KMS-11 (cell line): Measurements from ENCODE around the gene CMTR2.

ENCODE experiments used
- H2AFZ ChIP-seq: fragments of 200-600 bp; sonication (generic); 2 replicates; pipeline ENCODE4 v1.6.1; 2016; ENCODE audit warnings: antibody characterized with exemption, mixed run types, low read depth
- H3K27ac ChIP-seq: fragments of 200-600 bp; sonication (generic); 2 replicates; pipeline ENCODE4 v1.6.1; 2016; ENCODE audit warnings: mild to moderate bottlenecking, mixed run types
- H3K27me3 ChIP-seq: fragments of 200-600 bp; sonication (generic); 2 replicates; pipeline ENCODE4 v1.6.1; 2017; ENCODE audit warnings: mild to moderate bottlenecking, low read depth, mixed run types, moderate library complexity; ENCODE audit not compliant: insufficient read depth
- H3K36me3 ChIP-seq: fragments of 200-600 bp; sonication (generic); 2 replicates; pipeline ENCODE4 v1.6.1; 2017; ENCODE audit warnings: mild to moderate bottlenecking, mixed run types; ENCODE audit not compliant: insufficient read depth
- H3K4me1 ChIP-seq: fragments of 200-600 bp; sonication (generic); 2 replicates; pipeline ENCODE4 v1.6.1; 2016; ENCODE audit warnings: mild to moderate bottlenecking, low read depth, mixed run types; ENCODE audit not compliant: poor library complexity, severe bottlenecking
- H3K4me2 ChIP-seq: fragments of 200-600 bp; sonication (generic); 2 replicates; pipeline ENCODE4 v1.7.0; 2016; ENCODE audit warnings: mild to moderate bottlenecking, mixed run types
- H3K4me3 ChIP-seq: fragments of 200-600 bp; sonication (generic); IDR thresholded peaks from 2 replicates; pipeline ENCODE4 v1.6.1; 2017; ENCODE audit warnings: low read depth, low read length, mixed read lengths; ENCODE audit not compliant: insufficient read depth
- H3K79me2 ChIP-seq: fragments of 200-600 bp; sonication (generic); 2 replicates; pipeline ENCODE4 v1.6.1; 2016; ENCODE audit warnings: low read depth, mixed run types; ENCODE audit not compliant: insufficient read depth
- H3K9ac ChIP-seq: fragments of 200-600 bp; sonication (generic); 2 replicates; pipeline ENCODE4 v1.6.1; 2016; ENCODE audit warnings: mild to moderate bottlenecking, mixed run types
- H4K20me1 ChIP-seq: fragments of 200-600 bp; sonication (generic); 2 replicates; pipeline ENCODE4 v1.6.1; 2016; ENCODE audit warnings: mild to moderate bottlenecking, mixed run types; ENCODE audit not compliant: insufficient read depth
- TF ChIP-seq, protein P1 (sequence below): fragments of 200-600 bp; sonication (generic); conservative IDR thresholded peaks from 2 replicates; pipeline ENCODE4 v1.6.1; 2017; ENCODE audit warnings: low read depth, mild to moderate bottlenecking, antibody characterized with exemption, low read length, moderate library complexity, mixed read lengths

The CMTR2 gene

DNA sequence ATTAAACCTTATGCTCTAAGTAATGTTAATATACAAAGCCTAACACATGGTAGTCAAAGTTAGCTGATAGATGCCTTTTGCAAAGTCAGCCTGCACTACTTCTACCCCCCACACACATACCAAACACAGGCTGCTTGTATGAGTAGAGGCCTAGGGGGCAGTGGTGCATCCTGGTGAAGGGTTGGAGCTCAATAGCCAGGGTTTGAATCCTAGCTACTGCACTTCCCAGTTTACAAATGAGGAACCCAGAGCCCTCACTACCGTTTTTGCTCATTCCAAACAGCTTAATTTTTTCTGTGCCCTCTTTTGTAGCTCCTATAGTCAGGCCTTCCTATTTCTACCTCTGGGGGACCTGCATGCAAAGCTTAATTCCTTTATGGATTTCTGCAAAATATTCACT, 39.8 kb downstream of the CMTR2 start:
- Histone ChIP-seq H3K27me3 (no peaks in the 10 kb centered on the region), H3K79me2 (no peaks in the 10 kb centered on the region), H3K4me2 (no peak overlapping the region), H3K27ac (no peak overlapping the region), H2AFZ (no peak overlapping the region), H3K36me3 (no peaks in the 10 kb centered on the region), H3K9ac (no peak overlapping the region), H3K4me1 (no peaks in the 10 kb centered on the region), H4K20me1 (no peaks in the 10 kb centered on the region), H3K4me3 (no peak overlapping the region)
- TF ChIP-seq, protein P1, sequence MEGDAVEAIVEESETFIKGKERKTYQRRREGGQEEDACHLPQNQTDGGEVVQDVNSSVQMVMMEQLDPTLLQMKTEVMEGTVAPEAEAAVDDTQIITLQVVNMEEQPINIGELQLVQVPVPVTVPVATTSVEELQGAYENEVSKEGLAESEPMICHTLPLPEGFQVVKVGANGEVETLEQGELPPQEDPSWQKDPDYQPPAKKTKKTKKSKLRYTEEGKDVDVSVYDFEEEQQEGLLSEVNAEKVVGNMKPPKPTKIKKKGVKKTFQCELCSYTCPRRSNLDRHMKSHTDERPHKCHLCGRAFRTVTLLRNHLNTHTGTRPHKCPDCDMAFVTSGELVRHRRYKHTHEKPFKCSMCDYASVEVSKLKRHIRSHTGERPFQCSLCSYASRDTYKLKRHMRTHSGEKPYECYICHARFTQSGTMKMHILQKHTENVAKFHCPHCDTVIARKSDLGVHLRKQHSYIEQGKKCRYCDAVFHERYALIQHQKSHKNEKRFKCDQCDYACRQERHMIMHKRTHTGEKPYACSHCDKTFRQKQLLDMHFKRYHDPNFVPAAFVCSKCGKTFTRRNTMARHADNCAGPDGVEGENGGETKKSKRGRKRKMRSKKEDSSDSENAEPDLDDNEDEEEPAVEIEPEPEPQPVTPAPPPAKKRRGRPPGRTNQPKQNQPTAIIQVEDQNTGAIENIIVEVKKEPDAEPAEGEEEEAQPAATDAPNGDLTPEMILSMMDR = no peak

DNA sequence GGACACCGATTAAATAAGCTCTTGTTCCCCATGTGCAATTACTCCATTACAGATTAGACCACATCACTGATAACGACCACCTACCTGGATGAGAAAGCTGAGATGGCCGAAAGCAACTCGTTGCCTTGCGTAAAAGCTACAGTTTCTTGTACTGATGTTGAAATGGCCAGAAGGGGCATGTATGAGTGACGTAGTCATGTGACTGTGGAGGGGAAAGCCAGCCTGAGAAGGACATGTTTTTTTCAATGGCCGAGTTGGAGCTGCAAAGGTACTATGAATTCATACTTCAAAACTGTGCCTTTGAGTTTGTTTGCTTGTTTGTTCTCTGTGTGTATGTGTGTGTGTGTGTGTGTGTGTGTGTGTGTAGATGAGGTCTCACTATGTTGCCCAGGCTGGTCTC, 41.7 kb downstream of the CMTR2 start:
- H3K4me1 ChIP-seq = no peaks in the 10 kb centered on the region
- no peak overlapping the region for H3K4me3 ChIP-seq
- no peak overlapping the region for H3K4me2 ChIP-seq
- no peaks in the 10 kb centered on the region for H3K36me3 ChIP-seq
- no peaks in the 10 kb centered on the region for H3K27me3 ChIP-seq
- TF ChIP-seq, protein P1 = no peak
- H3K9ac ChIP-seq = no peak overlapping the region
- H2AFZ ChIP-seq = no peak overlapping the region
- no peak overlapping the region for H3K27ac ChIP-seq
- no peaks in the 10 kb centered on the region for H4K20me1 ChIP-seq
- no peaks in the 10 kb centered on the region for H3K79me2 ChIP-seq

DNA sequence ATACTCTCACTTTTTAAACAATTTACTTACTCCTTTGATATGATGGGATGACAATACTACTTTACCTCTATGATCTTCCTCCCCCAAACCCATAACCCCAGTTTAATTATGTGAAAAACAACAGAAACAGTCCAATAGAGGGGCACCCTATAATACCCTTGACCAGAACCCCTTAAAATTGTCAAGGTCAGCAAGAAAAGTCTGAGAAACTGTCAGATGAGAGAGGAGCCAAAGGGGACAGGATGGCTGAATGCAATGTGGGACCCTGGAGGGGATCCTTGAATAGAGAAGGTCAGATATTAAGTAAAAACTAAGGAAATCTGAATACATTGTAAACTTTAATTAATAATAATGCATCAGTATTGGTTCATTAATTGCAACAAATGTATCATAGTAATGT, 42.9 kb downstream of the CMTR2 start:
- no peaks in the 10 kb centered on the region for H4K20me1 ChIP-seq
- no peak overlapping the region for H3K4me2 ChIP-seq
- H3K27ac ChIP-seq = no peak overlapping the region
- H3K9ac ChIP-seq = no peak overlapping the region
- no peak overlapping the region for H2AFZ ChIP-seq
- H3K4me3 ChIP-seq = no peak overlapping the region
- TF ChIP-seq, protein P1 = no peak
- H3K27me3 ChIP-seq = no peaks in the 10 kb centered on the region
- H3K79me2 ChIP-seq = no peaks in the 10 kb centered on the region
- H3K36me3 ChIP-seq = no peaks in the 10 kb centered on the region
- H3K4me1 ChIP-seq = no peaks in the 10 kb centered on the region

DNA sequence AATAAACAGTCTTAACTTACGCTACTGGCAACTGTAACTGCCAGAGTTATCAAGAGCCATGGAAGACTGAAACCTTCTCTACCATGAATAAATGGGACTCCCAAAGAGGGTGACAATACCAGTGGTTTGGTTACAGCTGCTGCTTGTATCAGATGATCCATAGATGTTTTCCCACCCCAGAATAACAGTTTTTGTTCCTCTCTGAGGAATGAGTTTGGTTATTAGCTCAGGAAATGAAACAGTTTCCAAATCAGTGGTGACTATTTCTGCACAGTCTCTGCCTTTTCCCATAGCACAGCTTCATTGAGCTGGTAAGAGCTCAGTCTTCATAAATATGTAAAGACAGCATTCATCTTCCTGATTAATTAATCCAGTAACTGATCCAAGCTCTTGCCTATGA, 44.7 kb downstream of the CMTR2 start:
- Histone ChIP-seq H3K4me1 (no peaks in the 10 kb centered on the region), H3K79me2 (no peaks in the 10 kb centered on the region), H2AFZ (no peak overlapping the region), H3K4me2 (no peak overlapping the region), H3K9ac (no peak overlapping the region), H4K20me1 (no peaks in the 10 kb centered on the region), H3K27me3 (no peaks in the 10 kb centered on the region), H3K4me3 (no peak overlapping the region), H3K36me3 (no peaks in the 10 kb centered on the region), H3K27ac (no peak overlapping the region)
- TF ChIP-seq, protein P1 = no peak

DNA sequence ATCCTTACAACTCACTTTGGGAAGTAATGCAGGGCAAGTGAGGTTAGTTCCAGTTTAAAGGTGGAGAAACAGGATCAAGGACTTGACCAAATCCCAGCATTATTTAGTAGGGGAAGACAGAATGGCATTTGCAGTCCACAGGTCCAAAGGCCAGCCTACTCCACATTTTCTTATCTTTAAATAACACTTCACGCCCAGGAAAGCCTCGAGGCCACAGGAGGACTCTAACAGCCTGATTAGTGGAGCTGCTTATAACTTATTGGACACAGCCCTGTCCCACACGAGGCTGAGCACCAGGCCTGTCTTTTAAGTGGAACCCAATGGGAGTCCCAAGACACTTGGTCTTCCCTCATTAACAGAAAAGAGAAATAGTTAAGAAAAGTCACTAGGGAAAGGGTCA, 46.6 kb downstream of the CMTR2 start:
- Histone ChIP-seq H3K4me3 (no peak overlapping the region), H3K36me3 (no peaks in the 10 kb centered on the region), H3K27me3 (no peaks in the 10 kb centered on the region), H3K4me2 (no peak overlapping the region), H3K27ac (no peak overlapping the region), H3K4me1 (no peaks in the 10 kb centered on the region), H2AFZ (no peak overlapping the region), H4K20me1 (no peaks in the 10 kb centered on the region), H3K9ac (no peak overlapping the region), H3K79me2 (no peaks in the 10 kb centered on the region)
- TF ChIP-seq, protein P1 = no peak
